GM21723 (cell line): Measurements from ENCODE around the gene CD2AP.

ENCODE experiments used
- ATAC-seq: cut with Tn5 transposase; IDR thresholded peaks from one replicate; pipeline ENCODE4 v1.9.1; 2021; ENCODE audit warnings: mild to moderate bottlenecking, moderate library complexity; ENCODE audit not compliant: unreplicated experiment

The CD2AP gene

GRCh38 chr6:47495207-47495606, 17.6 kb downstream of the CD2AP start:
- no peak for ATAC-seq

- ATAC-seq, result no peak
Measured at GRCh38 chr6:47495954-47496545, 18.5 kb downstream of the CD2AP start.

GRCh38 chr6:47496935-47497579, 19.5 kb downstream of the CD2AP start:
- ATAC-seq, result no peak

GRCh38 chr6:47502920-47503319, 25.3 kb downstream of the CD2AP start:
- no peak for ATAC-seq

- ATAC-seq, result no peak
Measured at GRCh38 chr6:47509937-47510336, 32.3 kb downstream of the CD2AP start.

GRCh38 chr6:47512872-47513271, 35.3 kb downstream of the CD2AP start:
- ATAC-seq, result no peak

GRCh38 chr6:47519279-47519678, 41.7 kb downstream of the CD2AP start:
- no peak for ATAC-seq

GRCh38 chr6:47520282-47520681, 42.7 kb downstream of the CD2AP start:
- no peak for ATAC-seq

- no peak for ATAC-seq
Measured at GRCh38 chr6:47521961-47522360, 44.4 kb downstream of the CD2AP start.

- ATAC-seq, result no peak
Measured at GRCh38 chr6:47524136-47524845, 46.7 kb downstream of the CD2AP start.

- no peak for ATAC-seq
Measured at GRCh38 chr6:47525330-47526057, 47.9 kb downstream of the CD2AP start.

- ATAC-seq, result no peak
Measured at GRCh38 chr6:47527274-47527673, 49.7 kb downstream of the CD2AP start.

- ATAC-seq, result no peak
Measured at GRCh38 chr6:47529734-47530133, 52.1 kb downstream of the CD2AP start.

GRCh38 chr6:47532981-47533585, 55.5 kb downstream of the CD2AP start:
- ATAC-seq, result no peak

GRCh38 chr6:47534063-47534462, 56.5 kb downstream of the CD2AP start:
- ATAC-seq, result no peak

- ATAC-seq, result no peak
Measured at GRCh38 chr6:47535316-47536225, 58.0 kb downstream of the CD2AP start.

GRCh38 chr6:47536816-47537401, 59.3 kb downstream of the CD2AP start:
- ATAC-seq, result no peak

- no peak for ATAC-seq
Measured at GRCh38 chr6:47545223-47545622, 67.6 kb downstream of the CD2AP start.

- ATAC-seq, result no peak
Measured at GRCh38 chr6:47551670-47552069, 74.1 kb downstream of the CD2AP start.

- no peak for ATAC-seq
Measured at GRCh38 chr6:47552319-47552718, 74.7 kb downstream of the CD2AP start.
